ENCODE measurements around the gene DCBLD1.
"Not testable (repeated sequence)": the region's sequence is repeated elsewhere in the genome, so short reads cannot be mapped to it uniquely, and the experiment has no call there.

Gene DCBLD1

GRCh38 chr6:117503211-117503610 lies 20.7 kb downstream of the DCBLD1 start:
- DNase-seq = no peak

GRCh38 chr6:117504478-117505144 lies 22.1 kb downstream of the DCBLD1 start:
- no peak for DNase-seq

GRCh38 chr6:117505311-117505710 lies 22.8 kb downstream of the DCBLD1 start:
- no peak for DNase-seq

GRCh38 chr6:117506180-117506835 lies 23.8 kb downstream of the DCBLD1 start:
- no peak for DNase-seq

- no peak for DNase-seq
Measured at GRCh38 chr6:117506907-117507306, 24.4 kb downstream of the DCBLD1 start.

- no peak for DNase-seq
Measured at GRCh38 chr6:117508450-117508971, 26.0 kb downstream of the DCBLD1 start.

- DNase-seq = no peak
Measured at GRCh38 chr6:117509021-117509420, 26.5 kb downstream of the DCBLD1 start.

GRCh38 chr6:117512056-117512828 lies 29.8 kb downstream of the DCBLD1 start:
- DNase-seq = no peak

- no peak for DNase-seq
Measured at GRCh38 chr6:117512987-117513573, 30.6 kb downstream of the DCBLD1 start.

GRCh38 chr6:117513778-117514365 lies 31.4 kb downstream of the DCBLD1 start:
- no peak for DNase-seq

- DNase-seq = no peak
Measured at GRCh38 chr6:117514655-117515054, 32.2 kb downstream of the DCBLD1 start.

- DNase-seq = no peak
Measured at GRCh38 chr6:117515326-117515725, 32.9 kb downstream of the DCBLD1 start.

- DNase-seq = not testable (repeated sequence)
Measured at GRCh38 chr6:117517995-117518394, 35.5 kb downstream of the DCBLD1 start.

- DNase-seq = no peak
Measured at GRCh38 chr6:117518870-117519269, 36.4 kb downstream of the DCBLD1 start.

GRCh38 chr6:117520603-117521395 lies 38.3 kb downstream of the DCBLD1 start:
- DNase-seq = no peak

- DNase-seq = no peak
Measured at GRCh38 chr6:117521791-117522502, 39.5 kb downstream of the DCBLD1 start.

- no peak for DNase-seq
Measured at GRCh38 chr6:117525607-117526006, 43.1 kb downstream of the DCBLD1 start.

- no peak for DNase-seq
Measured at GRCh38 chr6:117530467-117531242, 48.2 kb downstream of the DCBLD1 start.

GRCh38 chr6:117531346-117531745 lies 48.9 kb downstream of the DCBLD1 start:
- no peak for DNase-seq

Data from bone marrow (tissue), 2 donors.